ENCODE measurements around the gene LINGO1.

DNA sequence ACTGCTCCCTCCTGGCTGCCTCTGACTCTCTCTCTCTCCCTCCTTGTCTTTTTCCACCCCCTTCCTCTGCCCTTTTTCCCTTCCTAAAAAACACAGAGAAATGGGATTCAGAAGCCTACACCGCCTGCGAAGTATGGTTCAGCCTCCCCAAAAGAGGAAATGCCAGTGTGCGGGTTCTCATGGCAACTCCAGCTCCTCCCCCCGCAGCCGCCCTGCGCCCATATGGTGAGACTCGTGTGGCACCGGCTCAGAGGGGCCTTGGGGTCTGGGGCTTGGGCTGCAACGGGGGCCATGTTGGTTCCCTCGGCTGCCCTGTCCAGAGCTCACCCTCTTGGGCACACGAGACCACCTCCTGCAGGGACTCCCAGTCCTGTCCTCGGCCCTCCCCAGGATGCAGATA is 23.6 kb upstream of the LINGO1 start:
- TF ChIP-seq POLR2A (IDR thresholded peaks at IDR 0.05) (no peak), CTCF (IDR thresholded peaks at IDR 0.05) (no peak)
